SK-N-MC (cell line): ENCODE results near the gene DSC3.

Source experiments
- EZH2 ChIP-seq: fragments of 200-600 bp; sonication (generic); IDR thresholded peaks from one replicate; pipeline ENCODE4 v1.6.1; 2017; ENCODE audit warnings: antibody characterized with exemption
- POLR2AphosphoS5 ChIP-seq: IDR thresholded peaks from 2 replicates; pipeline ENCODE4 v1.6.1; 2012; ENCODE audit warnings: mild to moderate bottlenecking, low read depth, low read length, borderline replicate concordance

DNA sequence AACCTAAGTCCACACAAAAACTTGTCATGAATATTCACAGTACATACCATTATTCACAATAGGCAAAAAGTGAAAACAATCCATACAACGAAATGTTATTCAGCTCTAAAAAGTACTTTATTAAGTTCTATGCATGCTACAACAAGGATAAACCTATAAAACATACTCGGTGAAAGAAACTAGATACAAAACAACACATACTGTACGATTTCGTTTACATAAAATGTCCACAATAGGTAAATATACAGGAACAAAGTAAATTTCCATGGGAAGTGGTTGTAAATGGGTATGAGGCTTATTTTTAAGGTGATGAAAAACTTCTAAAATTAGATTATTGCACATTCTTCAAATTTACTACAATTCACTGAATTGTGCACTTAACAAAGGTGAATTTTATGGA lies 8.0 kb downstream of the DSC3 start:
- no peak for TF ChIP-seq POLR2AphosphoS5
- no peak for TF ChIP-seq EZH2
